ENCODE measurements around the gene OR13D1. TPM values are rescaled to one million over a fixed set of nuclear protein-coding genes. Genes with fewer than 3 reads are reported as not detected.

OR13D1 gene
- total and polyA plus RNA-seq, 5 experiments from 2014 or later, result not detected

Other genes with a start within 250 kb of the OR13D1 start
- gene OR13F1, start 190.3 kb upstream of the OR13D1 start, total RNA-seq, result not detected
- gene OR13F1, start 190.3 kb upstream of the OR13D1 start, polyA plus RNA-seq, result not detected
- not detected for gene OR13C4, start 167.3 kb upstream of the OR13D1 start, total RNA-seq
- not detected for gene OR13C4, start 167.3 kb upstream of the OR13D1 start, polyA plus RNA-seq
- gene OR13C3, start 157.7 kb upstream of the OR13D1 start, total RNA-seq, result not detected
- gene OR13C3, start 157.7 kb upstream of the OR13D1 start, polyA plus RNA-seq, result not detected
- gene OR13C8, start 125.3 kb upstream of the OR13D1 start, total RNA-seq, result not detected
- not detected for gene OR13C8, start 125.3 kb upstream of the OR13D1 start, polyA plus RNA-seq
- not detected for gene OR13C5, start 95.1 kb upstream of the OR13D1 start, total RNA-seq
- gene OR13C5, start 95.1 kb upstream of the OR13D1 start, polyA plus RNA-seq, result not detected
- not detected for gene OR13C2, start 88.9 kb upstream of the OR13D1 start, total RNA-seq
- gene OR13C2, start 88.9 kb upstream of the OR13D1 start, polyA plus RNA-seq, result not detected
- not detected for gene OR13C9, start 76.3 kb upstream of the OR13D1 start, total RNA-seq
- gene OR13C9, start 76.3 kb upstream of the OR13D1 start, polyA plus RNA-seq, result not detected
- gene NIPSNAP3A, start 53.2 kb downstream of the OR13D1 start, total RNA-seq, result 10 to 100 TPM; 11.2 to 12.7 TPM
- 10 to 100 TPM; 15.6 to 17.8 (median 15.7) TPM for gene NIPSNAP3A, start 53.2 kb downstream of the OR13D1 start, polyA plus RNA-seq
- 1 to 10 TPM in 1 of 2 experiments, under 1 TPM in 1; 0.69 to 2.1 TPM for gene NIPSNAP3B, start 69.6 kb downstream of the OR13D1 start, total RNA-seq
- gene NIPSNAP3B, start 69.6 kb downstream of the OR13D1 start, polyA plus RNA-seq, result 1 to 10 TPM in 2 of 3 donors, under 1 TPM in 1; 0.64 to 1.7 (median 1.5) TPM
- gene ABCA1, start 233.6 kb downstream of the OR13D1 start, total RNA-seq, result under 1 TPM; 0.65 to 0.93 TPM
- under 1 TPM in 2 of 3 donors, not detected in 1; 0.13 to 0.22 TPM for gene ABCA1, start 233.6 kb downstream of the OR13D1 start, polyA plus RNA-seq

Measured in naive thymus-derived CD8-positive, alpha-beta T cell (primary cell).